T-helper 1 cell treated with Interleukin-12 subunit alpha and Interleukin-12 subunit beta and Interleukin-4 antibody, amounts not matched to agents 30 ng/mL and 1 ng/mL, for 36 hours (primary cell): ENCODE results near the gene PLXNA3. TPM values are rescaled to one million over a fixed set of nuclear protein-coding genes. Genes with fewer than 3 reads are reported as not detected.
"Not testable (repeated sequence)": the region's sequence is repeated elsewhere in the genome, so short reads cannot be mapped to it uniquely, and the experiment has no call there.

Experiments used
- intact Hi-C: fragments of 100-400 bp; cut with micrococcal nuclease; formaldehyde crosslinking; loops from one replicate; pipeline ENCODE4 v1.15.1; 2024
- total RNA-seq: library from RNA; stranded (reverse); gene quantifications from 2 replicates; pipeline ENCODE4 v1.2.3, GENCODE V29; 2022

The PLXNA3 gene
- total RNA-seq, 1 donor from 2014 or later: 43.8 TPM

- intact Hi-C loops: loop anchor here (1.0 to 2.0 kb wide), 7 partner anchors 11 to 392 kb away; partner anchors contain the start of genes ATP6AP1, FAM3A, GDI1 and IKBKG
Measured at GRCh38 chrX:154490414-154491083, 32.5 kb downstream of the PLXNA3 start, which contains the start of gene SLC10A3. SLC10A3 (minus strand) TSS chrX:154490629; CDS start chrX:154488940, 1,689 bp downstream.

GRCh38 chrX:154494715-154495114 is 36.6 kb downstream of the PLXNA3 start:
- intact Hi-C loops: no loop called here

GRCh38 chrX:154495472-154495922 is 37.4 kb downstream of the PLXNA3 start:
- intact Hi-C loops: no loop called here

GRCh38 chrX:154496591-154497137 is 38.6 kb downstream of the PLXNA3 start:
- intact Hi-C loops: not testable (repeated sequence)

DNA sequence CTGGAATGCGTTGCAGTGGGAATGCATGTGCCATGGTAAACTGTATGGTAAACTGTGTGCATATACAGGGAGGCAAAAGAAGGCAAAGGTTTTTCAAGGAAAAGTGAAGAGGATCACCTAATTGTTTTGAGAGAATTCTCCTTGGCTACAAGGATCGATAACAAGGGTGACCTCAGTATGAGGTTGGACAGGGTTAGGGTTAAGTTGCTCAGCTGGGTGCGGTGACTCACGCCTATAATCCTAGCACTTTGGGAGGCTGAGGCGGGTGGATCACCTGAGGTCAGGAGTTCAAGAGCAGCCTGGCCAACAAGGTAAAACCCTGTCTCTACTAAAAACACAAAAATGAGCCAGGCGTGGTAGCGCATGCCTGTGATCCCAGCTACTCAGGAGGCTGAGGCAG is 43.3 kb downstream of the PLXNA3 start:
- intact Hi-C loops: not testable (repeated sequence)

- intact Hi-C loops: no loop called here
Measured at GRCh38 chrX:154502098-154502497, 44.0 kb downstream of the PLXNA3 start.

DNA sequence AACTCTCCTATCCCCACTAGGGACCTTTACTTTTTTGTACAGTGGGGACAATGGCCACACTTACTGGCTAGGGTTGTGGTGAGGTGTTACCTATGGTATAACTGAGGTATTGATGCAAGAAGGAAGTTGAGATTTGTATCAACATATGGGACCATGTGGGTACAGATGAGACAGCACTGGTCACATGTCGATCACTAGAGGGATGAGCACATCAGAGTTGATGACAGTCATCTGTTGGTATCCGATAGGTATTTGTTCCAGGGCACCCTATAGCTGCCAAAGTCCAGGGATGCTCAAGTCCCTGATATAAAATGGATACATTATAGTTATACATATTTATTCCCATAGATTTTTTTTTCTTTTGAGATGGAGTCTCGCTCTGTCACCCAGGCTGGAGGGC is 44.9 kb downstream of the PLXNA3 start:
- intact Hi-C loops: no loop called here

- intact Hi-C loops: no loop called here
Measured at GRCh38 chrX:154505734-154506133, 47.7 kb downstream of the PLXNA3 start.

- intact Hi-C loops: no loop called here
Measured at GRCh38 chrX:154506483-154507332, 48.6 kb downstream of the PLXNA3 start.

GRCh38 chrX:154507673-154508383 is 49.7 kb downstream of the PLXNA3 start:
- intact Hi-C loops: no loop called here

DNA sequence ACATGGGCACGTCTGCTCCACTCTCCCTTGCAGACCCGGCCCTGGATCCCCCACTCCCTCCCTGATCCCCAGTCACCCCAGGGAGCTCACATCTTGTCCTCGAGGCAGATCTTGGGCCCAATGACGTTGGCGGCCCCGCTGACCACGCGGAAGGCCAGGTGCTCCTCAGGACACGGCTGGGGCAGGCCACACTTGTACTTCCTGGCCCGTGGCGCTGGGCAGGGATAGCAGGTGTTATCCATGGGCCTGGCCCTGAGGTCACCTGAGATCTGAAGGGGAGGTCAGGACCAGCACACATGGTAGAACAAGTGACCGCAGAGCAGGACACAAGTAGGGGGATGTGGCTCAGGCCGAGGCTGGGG is 50.3 kb downstream of the PLXNA3 start:
- intact Hi-C loops: no loop called here

DNA sequence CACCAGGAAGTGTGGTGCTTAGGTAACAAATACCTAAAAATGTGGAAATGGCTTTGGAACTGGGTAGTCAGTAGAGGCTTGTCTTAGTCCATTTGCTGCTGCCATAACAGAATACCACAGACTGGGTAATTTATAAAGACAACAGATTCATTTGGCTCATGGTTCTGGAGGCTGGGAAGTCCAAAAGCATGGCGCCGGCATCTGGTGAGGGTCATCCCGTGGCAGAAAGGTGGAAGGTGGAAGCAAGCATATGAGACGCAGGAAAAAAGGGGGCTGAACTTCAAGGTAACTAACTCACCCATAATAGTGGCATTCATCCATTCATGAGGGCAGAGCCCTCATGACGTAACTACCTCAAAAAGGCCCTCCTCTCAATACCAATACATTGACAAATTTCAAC is 51.4 kb downstream of the PLXNA3 start:
- intact Hi-C loops: no loop called here

DNA sequence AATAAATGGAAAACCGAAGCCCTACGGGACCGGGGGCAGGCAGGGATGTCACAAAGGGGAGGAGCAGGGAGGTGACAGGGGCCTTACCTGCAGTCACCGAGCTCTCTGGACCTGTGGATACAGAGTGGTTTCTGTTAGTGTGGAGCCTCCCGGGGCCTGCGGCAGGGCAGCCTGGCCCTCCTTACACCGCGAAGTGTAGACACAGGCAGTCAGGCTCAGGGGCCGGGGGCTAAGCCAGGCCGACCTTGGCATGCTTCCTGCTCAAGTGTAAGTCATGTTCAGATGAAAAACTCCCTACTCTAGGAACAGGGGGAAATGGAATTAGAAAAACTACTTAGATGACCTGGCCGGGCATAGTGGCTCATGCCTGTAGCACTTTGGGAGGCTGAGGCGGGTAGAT is 53.7 kb downstream of the PLXNA3 start:
- intact Hi-C loops: loop anchor here (10.0 kb wide), 1 partner anchor 787 kb away; the partner anchor contains the start of genes ABCD1 and BCAP31

GRCh38 chrX:154512879-154513553 is 54.9 kb downstream of the PLXNA3 start:
- intact Hi-C loops: loop anchor here (10.0 kb wide), 1 partner anchor 788 kb away; the partner anchor contains the start of genes ABCD1 and BCAP31

- intact Hi-C loops: loop anchor here (10.0 kb wide), 1 partner anchor 789 kb away; the partner anchor contains the start of genes ABCD1 and BCAP31
Measured at GRCh38 chrX:154513716-154514115, 55.6 kb downstream of the PLXNA3 start.

DNA sequence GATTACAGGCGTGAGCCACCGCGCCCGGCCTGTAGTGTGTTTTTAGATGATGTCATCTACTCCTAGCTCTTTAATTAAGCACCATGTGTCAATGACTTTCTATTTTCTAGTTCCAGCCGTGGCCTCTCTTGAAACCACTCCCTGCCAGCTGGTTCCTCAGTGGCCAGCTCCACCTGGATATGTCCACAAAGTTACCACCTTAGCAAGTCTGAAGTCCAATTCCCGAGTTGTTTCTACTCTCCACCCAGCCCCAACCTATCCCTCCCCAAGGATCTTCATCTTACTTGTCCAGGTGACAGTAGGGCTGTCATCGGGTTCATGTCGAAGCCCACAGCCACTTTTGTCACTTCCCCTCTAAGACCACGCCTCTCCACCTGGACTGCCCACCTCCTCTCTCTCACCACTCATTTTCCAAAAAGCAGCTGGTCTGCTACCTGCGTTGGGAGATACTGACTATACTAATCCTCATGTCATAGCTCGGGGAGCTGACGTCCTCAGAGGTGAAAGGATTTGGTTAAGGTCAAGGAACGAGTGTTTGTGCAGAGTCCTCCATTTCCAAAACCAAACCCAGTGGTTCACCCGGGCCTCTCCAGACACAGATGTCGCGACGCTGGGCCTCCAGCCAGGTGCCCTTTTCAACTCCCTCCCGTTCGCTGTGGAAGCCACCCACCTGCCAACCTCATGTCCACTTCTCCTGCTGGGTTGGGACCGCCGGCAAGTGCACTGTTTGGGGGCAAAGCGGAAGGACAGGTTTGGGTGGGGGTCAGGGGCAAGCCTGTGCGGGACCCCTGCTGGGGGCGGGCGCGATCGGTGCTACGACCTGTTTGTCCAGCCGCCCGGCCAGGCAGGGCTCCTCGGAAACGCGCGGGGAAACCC is 57.2 kb downstream of the PLXNA3 start:
- intact Hi-C loops: loop anchor here (5.0 to 10.0 kb wide), 5 partner anchors 73 to 791 kb away; partner anchors contain the start of genes ABCD1, BCAP31, FAM50A and HCFC1

GRCh38 chrX:154515966-154516655 is 58.0 kb downstream of the PLXNA3 start, which contains the start of gene FAM3A:
FAM3A (minus strand) TSS chrX:154516232; CDS start chrX:154515772, 460 bp downstream.
- intact Hi-C loops: loop anchor here (1.0 to 10.0 kb wide), 10 partner anchors 26 to 791 kb away; partner anchors contain the start of genes ABCD1, ATP6AP1, BCAP31 and FAM50A

- intact Hi-C loops: loop anchor here (1.0 to 10.0 kb wide), 10 partner anchors 26 to 792 kb away; partner anchors contain the start of genes ABCD1, ATP6AP1, BCAP31 and FAM50A
Measured at GRCh38 chrX:154516656-154517100, 58.6 kb downstream of the PLXNA3 start.
